Measurements from ENCODE around the gene CDH16. TPM values are rescaled to one million over a fixed set of nuclear protein-coding genes. Genes with fewer than 3 reads are reported as not detected.

Gene CDH16
- total and polyA plus RNA-seq, 2 of the 13 experiments (the other 11 are each of a cell fraction or from before 2014, with no cell fraction given) = 2.7 to 3.9 TPM

- TF ChIP-seq ZNF326 (CRISPR knock-in tag; IDR thresholded peaks at IDR 0.05; ENCODE audit: borderline replicate concordance) = no peak
- TF ChIP-seq ZNF749 (CRISPR knock-in tag; IDR thresholded peaks at IDR 0.05; ENCODE audit: borderline replicate concordance) = no peak; the same call in 1 of the 2 replicates
- no peak for TF ChIP-seq CBX2 (IDR thresholded peaks at IDR 0.05; ENCODE audit: low read depth, low read length)
- no peak for TF ChIP-seq CBX2 (CRISPR knock-in tag; IDR thresholded peaks at IDR 0.05; ENCODE audit: low read depth)
- TF ChIP-seq ZNF44 (CRISPR knock-in tag; IDR thresholded peaks at IDR 0.05) = peak; percentile 95; the same call in 1 of the 2 replicates
- 0 out of 2 replicates have a peak, but pooled peaks have one; percentile 67 for TF ChIP-seq CREB3 (CRISPR knock-in tag; IDR thresholded peaks at IDR 0.05)
- TF ChIP-seq ZFP37 (CRISPR knock-in tag; IDR thresholded peaks at IDR 0.05; ENCODE audit: borderline replicate concordance) = 0 out of 2 replicates have a peak, but pooled peaks have one; percentile 78
- peak; percentile 86 for TF ChIP-seq ZNF784 (CRISPR knock-in tag; IDR thresholded peaks at IDR 0.05; ENCODE audit: borderline replicate concordance)
- TF ChIP-seq ZBTB1 (CRISPR knock-in tag; IDR thresholded peaks at IDR 0.05; ENCODE audit: borderline replicate concordance) = 0 out of 2 replicates have a peak, but pooled peaks have one; percentile 68
- TF ChIP-seq HOXA9 (CRISPR knock-in tag; IDR thresholded peaks at IDR 0.05; ENCODE audit: borderline replicate concordance) = peak; percentile 75; the same call in 1 of the 2 replicates
- TF ChIP-seq ZBTB44 (CRISPR knock-in tag; IDR thresholded peaks at IDR 0.05) = 0 out of 2 replicates have a peak, but pooled peaks have one; percentile 41
These were observed 16.8 kb upstream of the CDH16 start, which contains the start of gene CES2 (continued) for GRCh38 chr16:66935314-66936011.

All from HepG2 (cell line).